Measurements from ENCODE around the gene CNNM2. TPM values are rescaled to one million over a fixed set of nuclear protein-coding genes. Genes with fewer than 3 reads are reported as not detected.

The CNNM2 gene
- total and polyA plus RNA-seq, 2 donors (not counting 1 experiment from before 2014, with no cell fraction given), result 6.6 to 21.6 TPM

DNA sequence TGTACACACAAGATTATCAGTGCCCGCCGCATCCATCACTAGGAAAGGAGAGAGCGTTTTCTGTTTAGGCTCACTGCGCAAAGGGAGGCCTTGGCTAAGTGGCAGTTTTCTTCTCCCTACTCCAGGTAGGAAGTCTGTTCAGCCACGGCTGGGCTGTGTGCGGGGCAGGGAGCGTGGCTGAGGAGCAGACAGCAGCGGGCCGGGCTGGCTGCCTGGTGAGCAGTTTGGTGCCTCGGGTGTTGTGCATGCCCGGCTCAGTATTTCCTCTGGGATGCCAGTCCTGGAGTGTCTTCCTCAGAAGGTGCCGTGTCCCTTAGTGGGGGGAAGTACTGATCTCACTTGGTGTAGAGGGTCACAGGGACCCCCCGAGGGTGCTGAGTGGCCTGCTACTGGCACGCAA lies 160.6 kb downstream of the CNNM2 start:
- no peaks in the 10 kb centered on the region for H3K27me3 Mint-ChIP-seq
- no peaks in the 10 kb centered on the region for H3K4me1 Mint-ChIP-seq
- Histone ChIP-seq H3K9me3 (ENCODE audit: control extremely low read depth in 1 of 3, control insufficient read depth in 2 of 3, insufficient read depth in 1 of 3, low read length in 2 of 3) (no peaks in the 10 kb centered on the region), H2AFZ (ENCODE audit: insufficient read depth, low read depth, low read length, poor library complexity, severe bottlenecking) (no peak overlapping the region), H3K4me1 (ENCODE audit: control insufficient read depth in 2 of 2, insufficient read depth in 2 of 2, low read length in 2 of 2) (no peaks in the 10 kb centered on the region), H4K20me1 (ENCODE audit: control insufficient read depth, insufficient read depth, low read length, poor library complexity, severe bottlenecking) (no peaks in the 10 kb centered on the region), H3K4me3 (ENCODE audit: control extremely low read depth in 1 of 5, extremely low read depth in 1 of 5, insufficient read depth in 1 of 5, low read depth in 2 of 5, low read length in 4 of 5) (no peak overlapping the region), H3K36me3 (replicated peaks in 1 of 2; ENCODE audit: control extremely low read depth in 1 of 2, control insufficient read depth in 1 of 2, extremely low read depth in 1 of 2, insufficient read depth in 2 of 2, low read length in 1 of 2) (peaks cover 0 to 11% of the 10 kb centered on the region in 2 experiments), H3K79me2 (ENCODE audit: control insufficient read depth, insufficient read depth, low read length) (no peaks in the 10 kb centered on the region), H3K4me2 (replicated peaks; ENCODE audit: low read depth, low read length, poor library complexity, severe bottlenecking) (no peak overlapping the region), H3K27ac (ENCODE audit: low read length in 2 of 2) (no peak overlapping the region), H3K27me3 (replicated peaks in 1 of 4; ENCODE audit: control extremely low read depth in 1 of 4, control insufficient read depth in 3 of 4, insufficient read depth in 4 of 4, low read length in 3 of 4) (no peaks in the 10 kb centered on the region), H3K9ac (ENCODE audit: low read length) (no peak overlapping the region)
- intact Hi-C loops (cut with micrococcal nuclease), result no loop called here
- no peak overlapping the region for H3K27ac Mint-ChIP-seq
- ATAC-seq (ENCODE audit: low read depth), result no peak
- TF ChIP-seq, protein P1, sequence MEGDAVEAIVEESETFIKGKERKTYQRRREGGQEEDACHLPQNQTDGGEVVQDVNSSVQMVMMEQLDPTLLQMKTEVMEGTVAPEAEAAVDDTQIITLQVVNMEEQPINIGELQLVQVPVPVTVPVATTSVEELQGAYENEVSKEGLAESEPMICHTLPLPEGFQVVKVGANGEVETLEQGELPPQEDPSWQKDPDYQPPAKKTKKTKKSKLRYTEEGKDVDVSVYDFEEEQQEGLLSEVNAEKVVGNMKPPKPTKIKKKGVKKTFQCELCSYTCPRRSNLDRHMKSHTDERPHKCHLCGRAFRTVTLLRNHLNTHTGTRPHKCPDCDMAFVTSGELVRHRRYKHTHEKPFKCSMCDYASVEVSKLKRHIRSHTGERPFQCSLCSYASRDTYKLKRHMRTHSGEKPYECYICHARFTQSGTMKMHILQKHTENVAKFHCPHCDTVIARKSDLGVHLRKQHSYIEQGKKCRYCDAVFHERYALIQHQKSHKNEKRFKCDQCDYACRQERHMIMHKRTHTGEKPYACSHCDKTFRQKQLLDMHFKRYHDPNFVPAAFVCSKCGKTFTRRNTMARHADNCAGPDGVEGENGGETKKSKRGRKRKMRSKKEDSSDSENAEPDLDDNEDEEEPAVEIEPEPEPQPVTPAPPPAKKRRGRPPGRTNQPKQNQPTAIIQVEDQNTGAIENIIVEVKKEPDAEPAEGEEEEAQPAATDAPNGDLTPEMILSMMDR (IDR thresholded peaks at IDR 0.05), result no peak
- TF ChIP-seq EZH2 (IDR thresholded peaks at IDR 0.05; ENCODE audit: borderline replicate concordance, insufficient read depth, low read depth, low read length, poor library complexity, severe bottlenecking), result no peak
- H3K4me3 Mint-ChIP-seq, result no peak overlapping the region
- ChIA-PET CTCF (no interaction called here), POLR2A (no interaction called here)
- H3K9me3 Mint-ChIP-seq (ENCODE audit: insufficient read depth), result no peaks in the 10 kb centered on the region
- DNase-seq, result no peak
- 96% methylated on average over 10 of the region's 14 CpGs for WGBS (ENCODE audit: insufficient coverage)

DNA sequence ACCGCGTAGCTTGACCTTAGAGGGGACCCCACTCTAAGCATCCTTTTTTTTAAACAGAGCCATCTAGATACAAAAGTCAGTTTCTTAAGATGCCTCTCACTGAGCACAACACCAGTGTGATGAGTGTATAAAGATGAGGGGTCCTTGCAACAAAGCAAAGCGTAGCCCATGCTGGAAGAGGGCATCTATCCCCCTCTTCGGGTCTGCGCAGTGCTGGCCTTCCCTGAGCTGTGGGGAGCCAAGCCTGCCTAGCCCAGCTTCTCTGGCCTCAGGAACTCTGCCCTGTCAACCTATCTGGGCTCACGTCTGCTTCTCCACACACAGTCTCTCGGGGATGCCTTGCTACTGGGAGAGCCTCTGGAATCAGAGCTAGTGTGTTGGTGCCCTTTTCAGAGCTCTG lies 161.0 kb downstream of the CNNM2 start:
- no peaks in the 10 kb centered on the region for H3K4me1 Mint-ChIP-seq
- CTCF ChIA-PET, result no interaction called here

More for the DNA sequence above, 161.0 kb downstream of the CNNM2 start:
- Histone ChIP-seq H3K9ac (ENCODE audit: low read length) (no peak overlapping the region), H3K79me2 (ENCODE audit: control insufficient read depth, insufficient read depth, low read length) (no peaks in the 10 kb centered on the region), H3K4me3 (ENCODE audit: control extremely low read depth in 1 of 5, extremely low read depth in 1 of 5, insufficient read depth in 1 of 5, low read depth in 2 of 5, low read length in 4 of 5) (no peak overlapping the region), H4K20me1 (ENCODE audit: control insufficient read depth, insufficient read depth, low read length, poor library complexity, severe bottlenecking) (no peaks in the 10 kb centered on the region), H3K4me1 (ENCODE audit: control insufficient read depth in 2 of 2, insufficient read depth in 2 of 2, low read length in 2 of 2) (no peaks in the 10 kb centered on the region), H3K4me2 (replicated peaks; ENCODE audit: low read depth, low read length, poor library complexity, severe bottlenecking) (no peak overlapping the region), H3K9me3 (ENCODE audit: control extremely low read depth in 1 of 3, control insufficient read depth in 2 of 3, insufficient read depth in 1 of 3, low read length in 2 of 3) (no peaks in the 10 kb centered on the region), H3K27me3 (replicated peaks in 1 of 4; ENCODE audit: control extremely low read depth in 1 of 4, control insufficient read depth in 3 of 4, insufficient read depth in 4 of 4, low read length in 3 of 4) (no peaks in the 10 kb centered on the region), H3K27ac (ENCODE audit: low read length in 2 of 2) (no peak overlapping the region), H3K36me3 (replicated peaks in 1 of 2; ENCODE audit: control extremely low read depth in 1 of 2, control insufficient read depth in 1 of 2, extremely low read depth in 1 of 2, insufficient read depth in 2 of 2, low read length in 1 of 2) (peaks cover 0 to 11% of the 10 kb centered on the region in 2 experiments), H2AFZ (ENCODE audit: insufficient read depth, low read depth, low read length, poor library complexity, severe bottlenecking) (no peak overlapping the region)
- no peak overlapping the region for H3K27ac Mint-ChIP-seq
- no peaks in the 10 kb centered on the region for H3K9me3 Mint-ChIP-seq (ENCODE audit: insufficient read depth)
- ATAC-seq (ENCODE audit: low read depth) (no peak), DNase-seq (no peak)
- WGBS (ENCODE audit: insufficient coverage), result 93% methylated on average over 5 of the region's 7 CpGs
- intact Hi-C loops (cut with micrococcal nuclease), result no loop called here
- POLR2A ChIA-PET, result no interaction called here
- H3K27me3 Mint-ChIP-seq, result no peaks in the 10 kb centered on the region
- no peak overlapping the region for H3K4me3 Mint-ChIP-seq
- TF ChIP-seq, protein P1 (IDR thresholded peaks at IDR 0.05), result no peak
